ENCODE measurements around the gene LGALS3BP.

- no peak for TF ChIP-seq POLR2AphosphoS5 (IDR thresholded peaks at IDR 0.05; ENCODE audit: low read depth, low read length)
- TF ChIP-seq POLR2A (IDR thresholded peaks at IDR 0.05; ENCODE audit: low read depth, low read length) = no peak
- no peak for TF ChIP-seq TAF1 (IDR thresholded peaks at IDR 0.05; ENCODE audit: borderline replicate concordance, low read depth, low read length)
These were observed 27.2 kb upstream of the LGALS3BP start for GRCh38 chr17:79006794-79007503.
